Measurements from ENCODE around the gene PAPPA2. TPM values are rescaled to one million over a fixed set of nuclear protein-coding genes. Genes with fewer than 3 reads are reported as not detected.

PAPPA2 gene
- total RNA-seq, 2 donors from 2014 or later = 1.3 TPM; not detected in 1

DNA sequence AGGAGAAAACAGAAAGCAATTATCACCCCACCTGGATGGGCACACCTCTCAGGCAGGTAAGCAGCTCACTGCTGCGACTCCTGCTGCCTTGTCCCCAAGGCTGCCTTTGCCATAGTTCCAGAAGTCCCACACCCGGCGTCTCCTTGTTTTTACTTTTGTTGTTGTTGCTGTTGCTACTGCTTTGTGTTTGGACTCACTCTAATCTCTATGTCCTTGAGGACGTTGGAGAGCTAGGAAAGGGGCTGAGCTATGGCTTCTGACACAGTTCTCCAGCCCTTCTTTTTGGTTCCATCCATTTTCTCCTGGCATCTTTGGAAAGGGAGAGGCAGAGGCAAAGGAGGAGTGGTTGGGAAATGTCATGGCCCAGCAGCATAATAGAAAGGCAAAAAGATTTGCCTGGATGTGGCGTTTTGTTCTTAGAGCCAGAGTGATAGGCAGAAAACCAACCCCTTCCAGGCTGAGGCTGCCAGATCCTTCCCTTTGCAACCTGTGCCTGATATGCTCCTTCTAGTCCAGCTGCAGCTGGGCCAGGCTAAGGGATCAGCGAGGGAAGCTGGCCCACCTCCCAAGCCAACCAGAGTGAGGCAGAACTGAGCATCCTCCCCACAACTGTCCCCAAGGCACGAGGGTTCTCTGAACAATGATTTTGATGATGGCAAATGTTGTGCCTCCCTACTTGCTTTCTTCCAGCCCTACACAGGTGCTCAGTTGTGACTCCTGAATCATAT lies 430.8 kb downstream of the PAPPA2 start:
- Mint-ChIP-seq H3K4me1 (peaks cover 22% of the 10 kb centered on the region), H3K4me3 (peak overlapping the region; percentile 9), H3K27ac (peak overlapping the region; percentile 23), H3K27me3 (ENCODE audit: insufficient read depth) (peaks cover 21% of the 10 kb centered on the region), H3K36me3 (ENCODE audit: low read depth) (no peaks in the 10 kb centered on the region), H3K9me3 (no peaks in the 10 kb centered on the region)
- H3K27ac ChIP-seq (ENCODE audit: low read depth, low read length) = no peak overlapping the region
- DNase-seq = no peak
- peaks cover 34% of the 10 kb centered on the region for H3K27me3 ChIP-seq (ENCODE audit: control insufficient read depth, insufficient read depth, low read length, poor library complexity, severe bottlenecking)
- no peaks in the 10 kb centered on the region for H3K4me1 ChIP-seq (ENCODE audit: control insufficient read depth, insufficient read depth, low read length)
- no peak overlapping the region for H3K4me3 ChIP-seq (ENCODE audit: low read length)
- TF ChIP-seq, protein P1, sequence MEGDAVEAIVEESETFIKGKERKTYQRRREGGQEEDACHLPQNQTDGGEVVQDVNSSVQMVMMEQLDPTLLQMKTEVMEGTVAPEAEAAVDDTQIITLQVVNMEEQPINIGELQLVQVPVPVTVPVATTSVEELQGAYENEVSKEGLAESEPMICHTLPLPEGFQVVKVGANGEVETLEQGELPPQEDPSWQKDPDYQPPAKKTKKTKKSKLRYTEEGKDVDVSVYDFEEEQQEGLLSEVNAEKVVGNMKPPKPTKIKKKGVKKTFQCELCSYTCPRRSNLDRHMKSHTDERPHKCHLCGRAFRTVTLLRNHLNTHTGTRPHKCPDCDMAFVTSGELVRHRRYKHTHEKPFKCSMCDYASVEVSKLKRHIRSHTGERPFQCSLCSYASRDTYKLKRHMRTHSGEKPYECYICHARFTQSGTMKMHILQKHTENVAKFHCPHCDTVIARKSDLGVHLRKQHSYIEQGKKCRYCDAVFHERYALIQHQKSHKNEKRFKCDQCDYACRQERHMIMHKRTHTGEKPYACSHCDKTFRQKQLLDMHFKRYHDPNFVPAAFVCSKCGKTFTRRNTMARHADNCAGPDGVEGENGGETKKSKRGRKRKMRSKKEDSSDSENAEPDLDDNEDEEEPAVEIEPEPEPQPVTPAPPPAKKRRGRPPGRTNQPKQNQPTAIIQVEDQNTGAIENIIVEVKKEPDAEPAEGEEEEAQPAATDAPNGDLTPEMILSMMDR (conservative IDR thresholded peaks at IDR 0.05) = no peak
- WGBS, 2 experiments (ENCODE audit: insufficient coverage in 1 of 2, insufficient read length in 1 of 2) = 89 to 100% methylated on average over 1 to 7 of the region's 7 CpGs
- no peaks in the 10 kb centered on the region for H3K36me3 ChIP-seq (ENCODE audit: control insufficient read depth, insufficient read depth, low read length)
- H3K9ac ChIP-seq (ENCODE audit: extremely low read depth, low read length, poor library complexity, severe bottlenecking) = no peak overlapping the region
- H3K9me3 ChIP-seq (ENCODE audit: control insufficient read depth, low read length) = no peaks in the 10 kb centered on the region

DNA sequence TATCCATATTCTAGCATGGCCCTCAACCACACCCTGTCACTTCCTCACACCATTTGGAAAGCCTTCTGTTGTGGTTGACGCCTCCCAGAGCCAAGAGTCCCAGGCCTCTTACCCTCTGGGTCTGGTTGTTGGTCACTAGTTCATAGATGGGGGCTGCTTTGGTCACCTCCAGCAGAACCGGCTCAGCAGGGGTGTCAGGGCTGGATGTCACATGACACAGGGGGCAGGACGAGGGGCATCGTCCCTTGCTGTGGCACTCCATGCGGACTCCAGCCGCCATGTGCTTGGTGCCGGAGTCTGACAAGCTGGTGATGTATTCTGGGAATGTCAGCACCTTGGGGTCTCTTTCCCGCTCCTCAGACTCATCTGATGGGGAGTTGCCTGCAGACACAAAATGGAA lies 431.5 kb downstream of the PAPPA2 start:
- H3K36me3 Mint-ChIP-seq (ENCODE audit: low read depth) = no peaks in the 10 kb centered on the region
- H3K36me3 ChIP-seq (ENCODE audit: control insufficient read depth, insufficient read depth, low read length) = no peaks in the 10 kb centered on the region
- TF ChIP-seq, protein P1 (conservative IDR thresholded peaks at IDR 0.05) = no peak
- no peaks in the 10 kb centered on the region for H3K4me1 ChIP-seq (ENCODE audit: control insufficient read depth, insufficient read depth, low read length)
- H3K9me3 Mint-ChIP-seq = no peaks in the 10 kb centered on the region
- no peak overlapping the region for H3K9ac ChIP-seq (ENCODE audit: extremely low read depth, low read length, poor library complexity, severe bottlenecking)
- DNase-seq = no peak
- peaks cover 24% of the 10 kb centered on the region for H3K27me3 Mint-ChIP-seq (ENCODE audit: insufficient read depth)
- peaks cover 41% of the 10 kb centered on the region for H3K27me3 ChIP-seq (ENCODE audit: control insufficient read depth, insufficient read depth, low read length, poor library complexity, severe bottlenecking)
- no peak overlapping the region for H3K27ac Mint-ChIP-seq
- peaks cover 22% of the 10 kb centered on the region for H3K4me1 Mint-ChIP-seq
- H3K27ac ChIP-seq (ENCODE audit: low read depth, low read length) = no peak overlapping the region
- H3K4me3 Mint-ChIP-seq = no peak overlapping the region
- no peak overlapping the region for H3K4me3 ChIP-seq (ENCODE audit: low read length)
- no peaks in the 10 kb centered on the region for H3K9me3 ChIP-seq (ENCODE audit: control insufficient read depth, low read length)
- WGBS, 2 experiments (ENCODE audit: insufficient coverage in 1 of 2, insufficient read length in 1 of 2) = 90 to 96% methylated on average over 5 to 8 of the region's 8 CpGs

Measured in endodermal cell (in vitro differentiated cells).